GM12878 (cell line): Measurements from ENCODE around the gene ANO2. TPM values are rescaled to one million over a fixed set of nuclear protein-coding genes. Genes with fewer than 3 reads are reported as not detected.

Source experiments
- EED ChIP-seq: sonication (generic); IDR thresholded peaks from 2 replicates; pipeline ENCODE4 v1.6.1; 2016; ENCODE audit warnings: antibody characterized with exemption, low read depth
- MLLT1 ChIP-seq: fragments of 450-650 bp; IDR thresholded peaks from 2 replicates; pipeline ENCODE4 v1.6.1; 2016; ENCODE audit warnings: mild to moderate bottlenecking
- MYB ChIP-seq: fragments of 150-350 bp; IDR thresholded peaks from 2 replicates; pipeline ENCODE4 v1.6.1; 2014; ENCODE audit warnings: mild to moderate bottlenecking, low read depth, low read length, borderline replicate concordance
- PRDM15 ChIP-seq: fragments of 450-650 bp; formaldehyde crosslinking; IDR thresholded peaks from 2 replicates; pipeline ENCODE4 v1.4.0; 2020; ENCODE audit warnings: mild to moderate bottlenecking, moderate library complexity
- ZNF384 ChIP-seq: IDR thresholded peaks from 2 replicates; pipeline ENCODE4 v1.6.1; 2012; ENCODE audit warnings: low read depth, mild to moderate bottlenecking, low read length, improper control_type of control experiment, borderline replicate concordance
- ZNF592 ChIP-seq: fragments of 450-650 bp; IDR thresholded peaks from 2 replicates; pipeline ENCODE4 v1.6.1; 2017; ENCODE audit warnings: mild to moderate bottlenecking, moderate library complexity
- polyA plus RNA-seq, 11 experiments: library from polyadenylated mRNA; depleted of rRNA in 4 of 11; unstranded in 6 of 11; stranded (reverse) in 5 of 11; fragments of >200 nt; fragmentation: Nextera tagmentation in 4 of 11; fragmentation: Illumina TruSeq in 1 of 11; extraction: Ambion mirVana in 4 of 11; extraction: Trizol in 1 of 11; gene quantifications; 1 replicate in 1 of 11; 2 replicates in 10 of 11; pipeline versions ENCODE4 v1.2.1 to v1.2.3, GENCODE V29; 2011 to 2016; ENCODE audit warnings: inconsistent platforms in 2 of 11, missing spikeins in 2 of 11, low read depth in 1 of 11
- total RNA-seq, 4 experiments: library from RNA; depleted of rRNA in 3 of 4; stranded (reverse); fragments of >200 nt in 3 of 4; fragmentation: Illumina TruSeq in 1 of 4; extraction: Trizol in 1 of 4; gene quantifications; 2 replicates each; pipeline versions ENCODE4 v1.2.1 to v1.2.3, GENCODE V29; 2013 to 2021

ANO2 gene
- total and polyA plus RNA-seq, 10 of the 15 experiments (the other 5 are each of a cell fraction or from before 2014, with no cell fraction given): not detected

- no peak for TF ChIP-seq PRDM15 (CRISPR knock-in tag)
- no peak for TF ChIP-seq EED
- no peak for TF ChIP-seq MYB
- no peak for TF ChIP-seq ZNF592
- TF ChIP-seq MLLT1: no peak
- TF ChIP-seq ZNF384: no peak
Observed at GRCh38 chr12:5573390-5573789, 371.7 kb downstream of the ANO2 start (continued).
